Caco-2 (cell line): Measurements from ENCODE around the gene SORT1. TPM values are rescaled to one million over a fixed set of nuclear protein-coding genes. Genes with fewer than 3 reads are reported as not detected.

Source experiments
- BruUV-seq: library from RNA; stranded (reverse); fragments of 400-500 nt; replicated peaks from 2 replicates; lab custom pipeline; 2021; lab: Mats Ljungman, UMichigan
- CTCF ChIA-PET: fragments of 300-600 bp; sonication (Branson Sonifier 250); formaldehyde crosslinking; loops from one replicate; lab custom pipeline; 2022; ENCODE audit warnings: antibody characterized with exemption; lab: Charles Lee
- POLR2A ChIA-PET: fragments of 300-600 bp; sonication (Branson Sonifier 250); formaldehyde crosslinking; loops from one replicate; lab custom pipeline; 2022; ENCODE audit warnings: antibody characterized with exemption; lab: Charles Lee
- DNase-seq, 2 experiments: peaks; one replicate each; pipeline versions ENCODE4 v3.0.0 to v3.0.0-alpha.2; 2020 to 2022
- H3K27me3 ChIP-seq: replicated peaks from 2 replicates; pipeline ENCODE4 v1.6.0; 2011; ENCODE audit warnings: low read length; ENCODE audit not compliant: control insufficient read depth, insufficient read depth
- H3K36me3 ChIP-seq: 2 replicates; pipeline ENCODE4 v1.5.1; 2011; ENCODE audit warnings: low read length; ENCODE audit not compliant: control insufficient read depth, insufficient read depth
- H3K4me1 ChIP-seq: fragments of 250-450 bp; sonication (Bioruptor Pico); 2 replicates; pipeline ENCODE4 v1.5.1; 2020; ENCODE audit warnings: mild to moderate bottlenecking
- H3K4me3 ChIP-seq: 2 replicates; pipeline ENCODE4 v1.5.1; 2011; ENCODE audit warnings: low read depth, mild to moderate bottlenecking, control low read depth, low read length
- H3K9me3 ChIP-seq: fragments of 250-450 bp; sonication (Bioruptor Pico); 2 replicates; pipeline ENCODE4 v1.5.1; 2020; ENCODE audit warnings: mild to moderate bottlenecking, moderate library complexity
- H3K27ac Mint-ChIP-seq: one replicate; pipeline ENCODE4 v1.8.0; 2022; ENCODE audit warnings: mixed read lengths; ENCODE audit not compliant: unreplicated experiment
- H3K27me3 Mint-ChIP-seq: one replicate; pipeline ENCODE4 v1.8.0; 2022; ENCODE audit warnings: mixed read lengths; ENCODE audit not compliant: insufficient read depth, unreplicated experiment
- H3K36me3 Mint-ChIP-seq: one replicate; pipeline ENCODE4 v1.8.0; 2022; ENCODE audit warnings: mild to moderate bottlenecking, mixed read lengths; ENCODE audit not compliant: insufficient read depth, unreplicated experiment
- H3K4me1 Mint-ChIP-seq: one replicate; pipeline ENCODE4 v1.8.0; 2022; ENCODE audit warnings: low read depth, mixed read lengths; ENCODE audit not compliant: unreplicated experiment
- H3K4me3 Mint-ChIP-seq: one replicate; pipeline ENCODE4 v1.8.0; 2022; ENCODE audit warnings: mild to moderate bottlenecking, moderate library complexity, mixed read lengths; ENCODE audit not compliant: unreplicated experiment
- H3K9me3 Mint-ChIP-seq: one replicate; pipeline ENCODE4 v1.8.0; 2022; ENCODE audit warnings: mixed read lengths; ENCODE audit not compliant: unreplicated experiment
- CTCF ChIP-seq, 2 experiments: fragments of 200-600 bp in 1 of 2; IDR thresholded peaks; 1 replicate in 1 of 2; 2 replicates in 1 of 2; pipeline versions ENCODE4 v1.5.1 to v1.8.0; 2011 to 2022; ENCODE audit warnings: antibody characterized with exemption in 1 of 2, control low read depth in 1 of 2, inconsistent platforms in 1 of 2, low read depth in 1 of 2, low read length in 1 of 2, mild to moderate bottlenecking in 1 of 2, moderate library complexity in 1 of 2; ENCODE audit not compliant: insufficient read depth in 1 of 2, severe bottlenecking in 1 of 2, unreplicated experiment in 1 of 2
- intact Hi-C: fragments of 100-400 bp; cut with micrococcal nuclease; formaldehyde crosslinking; loops from one replicate; pipeline ENCODE4 v1.10.0; 2022; ENCODE audit not compliant: unreplicated experiment
- total RNA-seq: library from RNA; stranded (reverse); gene quantifications from 2 replicates; pipeline ENCODE4 v1.2.3, GENCODE V29; 2022

The SORT1 gene
- total RNA-seq, 1 experiment from 2014 or later: 67.1 TPM

- Mint-ChIP-seq H3K4me3 (no peak overlapping the region), H3K27ac (no peak overlapping the region), H3K27me3 (no peaks in the 10 kb centered on the region), H3K4me1 (no peaks in the 10 kb centered on the region), H3K36me3 (peaks cover 16% of the 10 kb centered on the region), H3K9me3 (no peaks in the 10 kb centered on the region)
- Histone ChIP-seq H3K4me1 (no peaks in the 10 kb centered on the region), H3K36me3 (no peaks in the 10 kb centered on the region), H3K27me3 (no peaks in the 10 kb centered on the region), H3K4me3 (no peak overlapping the region), H3K9me3 (no peaks in the 10 kb centered on the region)
- no peak for TF ChIP-seq CTCF (IDR thresholded peaks at IDR 0.05; ENCODE audit: insufficient read depth in 1 of 2, low read depth in 1 of 2, low read length in 1 of 2, severe bottlenecking in 1 of 2, unreplicated experiment in 1 of 2)
- ChIA-PET CTCF (interaction anchor here (0.6 to 1.1 kb wide), 2 partner anchors 42 to 209 kb away, joined by 3 read pairs; no protein-coding TSS in a partner anchor), POLR2A (no interaction called here)
- intact Hi-C loops: no loop called here
- DNase-seq: no peak
- BruUV-seq: no TSS peak
These were observed 78.6 kb downstream of the SORT1 start for GRCh38 chr1:109319114-109319513.

- Histone ChIP-seq H3K4me1 (no peaks in the 10 kb centered on the region), H3K36me3 (no peaks in the 10 kb centered on the region), H3K27me3 (no peaks in the 10 kb centered on the region), H3K9me3 (no peaks in the 10 kb centered on the region), H3K4me3 (no peak overlapping the region)
- POLR2A ChIA-PET: no interaction called here
- H3K4me1 Mint-ChIP-seq: no peaks in the 10 kb centered on the region
- H3K27me3 Mint-ChIP-seq: no peaks in the 10 kb centered on the region
- no peak for DNase-seq
- intact Hi-C loops: no loop called here
- H3K36me3 Mint-ChIP-seq: peaks cover 16% of the 10 kb centered on the region
- no peak overlapping the region for H3K27ac Mint-ChIP-seq
- no peaks in the 10 kb centered on the region for H3K9me3 Mint-ChIP-seq
- H3K4me3 Mint-ChIP-seq: no peak overlapping the region
- TF ChIP-seq CTCF (IDR thresholded peaks at IDR 0.05; ENCODE audit: insufficient read depth in 1 of 2, low read depth in 1 of 2, low read length in 1 of 2, severe bottlenecking in 1 of 2, unreplicated experiment in 1 of 2): no peak
- BruUV-seq: no TSS peak
- CTCF ChIA-PET: no interaction called here
These were observed 81.2 kb downstream of the SORT1 start for GRCh38 chr1:109316506-109316905.

GRCh38 chr1:109315288-109315687, 82.4 kb downstream of the SORT1 start:
- ChIA-PET CTCF (no interaction called here), POLR2A (no interaction called here)
- Histone ChIP-seq H3K4me3 (no peak overlapping the region), H3K9me3 (no peaks in the 10 kb centered on the region), H3K4me1 (no peaks in the 10 kb centered on the region), H3K27me3 (no peaks in the 10 kb centered on the region), H3K36me3 (no peaks in the 10 kb centered on the region)
- no peak for DNase-seq
- H3K36me3 Mint-ChIP-seq: peaks cover 17% of the 10 kb centered on the region
- no peaks in the 10 kb centered on the region for H3K27me3 Mint-ChIP-seq
- H3K4me3 Mint-ChIP-seq: no peak overlapping the region
- no peak overlapping the region for H3K27ac Mint-ChIP-seq
- no peak for TF ChIP-seq CTCF (IDR thresholded peaks at IDR 0.05; ENCODE audit: insufficient read depth in 1 of 2, low read depth in 1 of 2, low read length in 1 of 2, severe bottlenecking in 1 of 2, unreplicated experiment in 1 of 2)
- no peaks in the 10 kb centered on the region for H3K9me3 Mint-ChIP-seq
- intact Hi-C loops: no loop called here
- H3K4me1 Mint-ChIP-seq: no peaks in the 10 kb centered on the region
- no TSS peak for BruUV-seq
